Amygdala (tissue), 56 donors: Measurements from ENCODE around the gene PKNOX2.

ENCODE experiments used
- DNase-seq, 56 donors: peaks; one replicate each; lab custom pipeline; 2025; lab: John Stamatoyannopoulos, UW

Gene PKNOX2

GRCh38 chr11:125257190-125257579 is 92.6 kb downstream of the PKNOX2 start:
- no peak for DNase-seq

DNA sequence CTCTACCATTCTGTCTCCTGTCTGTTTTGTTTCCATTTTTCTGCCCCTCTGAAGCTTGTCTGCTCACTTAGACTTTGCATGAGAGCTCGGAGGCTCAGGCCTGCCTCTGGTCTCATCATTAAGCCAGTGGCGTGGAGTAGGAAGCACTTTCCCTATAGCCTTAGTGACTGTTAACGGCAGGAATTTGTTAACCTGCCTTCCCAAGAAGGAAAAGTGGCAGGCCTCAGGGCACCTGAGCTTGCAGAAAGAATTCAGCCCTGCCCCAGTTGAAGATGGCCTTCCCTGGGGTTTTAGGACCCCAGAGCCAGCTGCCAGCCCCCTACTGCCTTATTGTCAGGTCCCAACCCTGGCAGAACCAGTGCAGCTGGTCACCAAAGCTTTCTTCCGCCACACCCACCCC is 93.2 kb downstream of the PKNOX2 start:
- DNase-seq, result no peak

GRCh38 chr11:125258291-125259032 is 93.9 kb downstream of the PKNOX2 start:
- DNase-seq, result no peak

- DNase-seq, result no peak
Observed at GRCh38 chr11:125261588-125261987, 97.0 kb downstream of the PKNOX2 start.

DNA sequence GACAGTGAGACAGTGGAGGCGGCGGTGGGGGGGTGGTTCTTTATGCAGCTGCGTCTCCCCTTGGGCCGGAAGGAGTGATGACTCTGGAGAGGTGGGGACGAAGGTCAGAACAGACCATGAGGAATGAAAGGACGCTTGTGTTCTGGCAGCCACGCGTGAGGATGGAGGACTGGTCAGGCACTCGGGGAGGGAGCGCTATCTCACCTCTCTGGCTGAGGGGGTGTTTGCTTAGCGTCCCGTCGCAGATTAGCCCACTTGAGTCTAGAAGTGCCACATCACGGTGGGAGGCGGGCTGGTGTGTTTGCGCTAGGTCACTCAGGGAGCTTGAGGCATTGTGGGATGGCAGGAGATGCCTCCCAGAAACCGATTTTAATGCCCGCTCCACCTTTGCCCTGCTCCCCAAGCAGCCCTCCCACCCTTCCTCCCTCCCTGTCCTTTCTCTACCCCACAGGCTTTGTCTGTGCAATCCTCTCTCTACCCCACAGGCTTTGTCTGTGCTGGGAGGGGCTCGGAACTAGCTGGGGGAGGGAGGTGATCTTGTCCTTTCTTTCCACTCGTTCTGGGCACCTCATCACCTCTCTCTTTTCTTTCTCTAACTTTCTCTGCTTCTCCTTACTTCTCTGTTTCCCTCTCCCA is 97.8 kb downstream of the PKNOX2 start:
- DNase-seq, result no peak

GRCh38 chr11:125262830-125263218 is 98.3 kb downstream of the PKNOX2 start:
- peak in 3 of 56 donors; percentile 35 to 66 (median 44) for DNase-seq

DNA sequence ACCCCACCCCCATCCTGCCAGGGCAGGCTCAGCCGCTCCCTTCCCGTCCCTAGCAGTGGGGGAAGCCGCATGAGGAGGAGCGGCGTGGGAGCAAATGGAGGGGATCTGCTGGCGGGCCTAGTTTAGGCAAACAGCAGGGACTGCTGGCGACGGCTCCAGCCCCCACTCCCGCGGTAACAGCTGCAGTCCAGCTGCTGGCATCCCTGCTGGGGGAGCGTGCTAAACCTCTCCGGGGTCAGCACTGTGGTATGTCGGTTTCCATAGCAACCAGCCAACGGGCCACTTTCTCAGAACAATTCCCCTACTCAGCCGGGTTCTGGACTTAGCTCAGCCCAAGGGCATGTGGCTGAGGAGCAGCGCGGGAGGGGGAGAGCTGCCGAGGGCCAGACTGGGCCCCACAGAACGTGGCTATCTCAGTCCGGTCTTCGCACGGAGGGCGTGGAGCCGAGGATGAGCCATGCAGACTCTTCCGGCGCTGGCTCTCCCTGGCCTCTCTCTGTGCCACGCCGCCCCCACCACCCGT is 98.8 kb downstream of the PKNOX2 start:
- DNase-seq, result peak in 51 of 56 donors; percentile 11 to 91 (median 60)

GRCh38 chr11:125264100-125265022 is 99.8 kb downstream of the PKNOX2 start:
- DNase-seq, result no peak

- DNase-seq, result no peak
Observed at GRCh38 chr11:125267548-125267947, 103.0 kb downstream of the PKNOX2 start.

DNA sequence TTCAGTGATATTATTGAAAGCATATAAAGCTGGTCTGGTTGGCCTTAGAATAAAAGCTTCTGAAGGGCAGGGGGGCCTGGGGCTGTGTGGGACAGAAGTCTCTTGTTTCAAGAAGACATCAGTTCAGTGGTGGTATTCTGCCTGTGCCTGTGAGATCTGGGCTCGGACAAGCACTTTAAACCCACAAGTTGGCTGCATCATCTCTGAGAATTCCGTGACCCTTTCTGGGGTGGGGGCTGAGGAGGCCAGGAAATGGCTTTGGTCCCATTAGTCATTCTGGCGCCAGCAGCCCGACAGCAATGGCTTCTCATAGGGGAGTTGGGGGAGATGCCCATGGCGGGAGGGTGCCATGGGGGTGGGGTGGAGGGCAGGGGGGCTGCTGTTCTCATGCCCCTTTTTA is 104.1 kb downstream of the PKNOX2 start:
- DNase-seq, result no peak

DNA sequence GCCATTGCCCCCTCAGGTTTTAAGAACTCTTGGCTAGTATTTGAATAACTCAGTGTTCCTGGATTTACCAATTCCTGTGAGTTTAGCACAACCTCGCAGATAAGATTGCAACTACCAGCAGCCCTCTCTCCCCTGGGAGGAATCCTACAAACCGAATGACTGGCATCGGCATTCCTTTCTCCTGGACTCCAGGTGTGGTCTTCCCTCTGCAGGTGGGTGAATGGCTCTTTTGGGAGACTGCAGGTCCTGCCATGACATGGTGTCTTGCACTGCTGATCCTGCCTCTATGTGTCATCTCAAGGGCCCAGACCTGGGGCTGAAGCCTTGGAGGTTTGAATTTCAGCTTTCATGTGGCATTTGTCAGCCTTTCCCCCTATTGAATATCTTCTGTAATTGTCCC is 105.6 kb downstream of the PKNOX2 start:
- no peak for DNase-seq

DNA sequence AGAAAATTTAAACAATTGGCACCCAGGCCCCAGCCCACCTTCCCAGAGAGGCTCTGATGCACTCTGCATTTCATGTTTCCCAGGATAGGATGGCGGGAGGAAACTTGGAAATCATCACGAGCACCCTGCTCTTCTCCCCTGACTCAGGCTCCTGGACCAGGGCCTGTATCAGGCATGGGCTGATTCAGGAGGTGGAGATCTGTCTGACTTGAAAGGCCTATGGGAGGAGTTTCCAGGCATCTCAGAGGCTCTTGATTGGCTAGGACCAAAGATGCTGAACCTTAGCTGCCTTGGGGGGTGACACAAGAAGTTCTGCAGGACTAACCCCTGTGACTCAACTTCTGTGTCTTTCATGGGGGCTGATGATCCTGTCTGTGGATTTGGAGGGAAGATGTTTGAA is 106.2 kb downstream of the PKNOX2 start:
- no peak for DNase-seq

- no peak for DNase-seq
Observed at GRCh38 chr11:125271483-125272091, 107.0 kb downstream of the PKNOX2 start.

- DNase-seq, result no peak
Observed at GRCh38 chr11:125272092-125272491, 107.5 kb downstream of the PKNOX2 start.

DNA sequence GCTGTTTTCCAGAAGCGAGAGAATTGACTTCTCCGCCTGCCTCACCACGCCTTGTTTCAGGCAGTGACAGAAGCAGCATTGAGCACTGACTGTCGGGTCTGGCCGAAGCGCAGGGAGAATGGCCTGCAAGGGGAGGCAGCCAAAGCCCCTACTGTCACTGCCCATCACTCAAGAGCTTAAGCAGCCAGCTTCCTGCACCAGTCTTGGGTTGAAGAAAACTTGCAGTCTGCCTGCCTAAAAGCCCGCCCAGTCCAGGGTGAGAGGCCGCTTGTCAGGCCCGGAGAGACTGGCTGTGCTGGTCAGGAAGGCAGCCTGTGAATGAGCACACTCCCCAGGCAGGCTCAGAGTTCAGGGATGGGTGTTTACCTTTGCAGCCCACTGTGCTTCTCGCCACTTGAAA is 108.3 kb downstream of the PKNOX2 start:
- DNase-seq, result no peak

DNA sequence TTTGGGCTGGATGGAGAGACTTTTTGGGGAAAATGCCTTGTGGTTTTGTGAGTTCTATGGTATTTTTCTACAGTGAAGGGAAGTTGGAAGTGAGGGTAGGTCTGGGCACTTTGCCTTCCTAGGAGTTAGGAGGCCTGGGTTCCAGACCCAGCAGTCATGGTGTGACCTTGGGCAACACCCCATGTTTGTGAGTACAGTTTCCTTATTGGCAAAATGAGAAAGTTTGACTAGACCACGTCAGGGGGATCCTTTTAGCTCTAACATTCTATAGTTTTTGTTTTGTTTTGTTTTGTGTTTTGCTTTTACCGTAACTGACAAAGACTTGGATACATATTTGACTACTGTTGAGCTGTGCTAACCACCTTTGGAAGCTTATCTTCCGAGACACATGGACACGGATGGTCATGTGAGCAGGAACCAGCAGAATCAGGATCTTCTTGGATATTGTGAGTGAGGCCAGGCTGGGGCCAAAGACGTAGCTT is 109.0 kb downstream of the PKNOX2 start:
- no peak for DNase-seq

DNA sequence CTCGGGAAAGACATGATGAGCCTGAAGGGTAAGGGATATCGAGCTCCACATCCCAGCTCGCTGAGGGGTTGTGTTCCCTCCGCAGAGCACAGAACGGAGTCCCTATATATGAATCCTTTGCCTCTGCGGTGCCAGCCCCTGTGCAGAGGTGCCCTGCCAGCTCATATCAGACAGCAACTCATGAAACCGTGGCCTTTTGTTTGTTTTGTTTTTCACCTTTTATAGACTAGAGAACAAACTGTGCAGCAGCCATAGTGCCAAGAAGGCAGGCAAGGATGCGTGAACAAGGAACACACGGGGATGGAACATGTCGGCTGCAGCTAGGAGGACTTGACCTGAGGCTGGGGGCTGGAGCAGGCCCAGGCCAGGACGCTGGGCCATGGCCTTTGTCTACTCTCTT is 109.8 kb downstream of the PKNOX2 start:
- DNase-seq, result no peak

DNA sequence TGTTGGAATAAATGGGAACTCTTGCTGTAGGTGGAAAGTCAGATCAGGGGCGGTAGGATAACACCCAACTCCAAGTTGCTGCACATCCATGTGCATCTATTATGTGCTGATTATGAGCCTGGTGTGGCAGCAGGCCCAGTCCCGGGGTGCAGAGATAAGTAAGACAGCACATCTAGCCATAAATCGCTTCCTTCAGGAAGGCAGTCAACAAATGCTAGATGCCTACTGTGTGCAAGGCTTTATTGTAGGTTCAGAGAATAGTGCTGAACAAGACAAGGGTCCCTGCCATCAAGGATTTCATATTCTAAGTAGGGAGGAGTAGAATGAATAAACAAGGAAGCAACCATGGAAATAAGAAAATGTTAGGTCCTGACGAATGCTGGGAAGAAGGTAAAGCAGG is 110.2 kb downstream of the PKNOX2 start:
- DNase-seq, result no peak

DNA sequence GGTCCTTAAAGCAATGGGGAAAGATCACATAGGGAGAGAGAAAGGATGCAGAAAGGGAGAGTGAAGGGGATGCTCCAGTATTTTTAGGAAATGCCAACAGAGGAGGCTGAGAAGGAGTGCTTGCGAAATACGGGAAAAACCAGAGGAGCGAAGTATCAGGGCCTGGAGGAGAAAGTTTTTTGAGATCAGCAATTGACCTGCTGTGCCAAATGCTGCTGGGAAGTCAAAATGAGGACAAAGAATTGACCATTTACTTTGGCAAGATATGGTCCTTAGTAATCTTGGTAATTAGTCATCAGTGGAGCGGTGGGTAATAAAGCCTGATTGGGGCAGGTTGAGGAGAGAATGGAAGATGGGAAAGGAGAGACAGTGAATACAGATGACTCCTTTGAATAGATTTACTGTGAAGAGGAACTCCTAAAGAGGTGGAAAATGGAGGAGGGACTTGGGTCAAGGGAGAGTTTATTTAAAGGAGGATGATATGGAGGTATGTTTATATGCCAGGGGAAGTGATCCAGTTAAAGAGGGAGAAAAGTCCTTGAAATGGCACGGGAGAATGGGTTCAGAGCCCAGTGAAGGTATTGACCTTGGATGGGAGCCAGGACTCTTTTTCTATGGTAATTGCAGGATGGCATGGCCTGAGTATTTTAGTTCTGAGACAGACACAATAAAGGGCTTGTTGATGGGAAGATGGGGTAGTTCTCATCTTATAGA is 111.5 kb downstream of the PKNOX2 start:
- DNase-seq, result no peak

- DNase-seq, result no peak
Observed at GRCh38 chr11:125276619-125276976, 112.0 kb downstream of the PKNOX2 start.
